Measurements from ENCODE around the gene CACNA1D. TPM values are rescaled to one million over a fixed set of nuclear protein-coding genes. Genes with fewer than 3 reads are reported as not detected.

Gene CACNA1D
- total and polyA plus RNA-seq, 2 donors (not counting 3 experiments of a cell fraction or from before 2014, with no cell fraction given): 0.06 TPM; not detected in 1

GRCh38 chr3:53496984-53497383 lies 2.6 kb downstream of the CACNA1D start:
- H3K4me2 ChIP-seq (ENCODE audit: insufficient read depth, low read length): no peak overlapping the region
- H3K79me2 ChIP-seq (ENCODE audit: control insufficient read depth, insufficient read depth, low read length): no peaks in the 10 kb centered on the region
- H2AFZ ChIP-seq (ENCODE audit: low read depth, low read length): no peak overlapping the region
- DNase-seq (ENCODE audit: low read depth, low spot score) (no peak), FAIRE-seq (no peak)
- intact Hi-C loops (cut with micrococcal nuclease): loop anchor here (5.0 kb wide), 1 partner anchor 200 kb away; no protein-coding TSS in a partner anchor
- H3K27ac ChIP-seq (ENCODE audit: insufficient read depth, low read depth, low read length): no peak overlapping the region
- H4K20me1 ChIP-seq (replicated peaks; ENCODE audit: control insufficient read depth, extremely low read depth, insufficient read depth, low read length): no peaks in the 10 kb centered on the region
- H3K9me1 ChIP-seq (replicated peaks; ENCODE audit: control insufficient read depth, extremely low read depth, insufficient read depth, low read length): no peaks in the 10 kb centered on the region
- no peak overlapping the region for H3K4me3 ChIP-seq (replicated peaks in 1 of 3; ENCODE audit: insufficient read depth in 1 of 3, low read depth in 1 of 3, low read length in 3 of 3)
- dilution Hi-C loops (cut with MboI; ENCODE audit: extremely low pct_ligation_motif_present, low sequenced_read_pairs): no loop called here
- ChIA-PET CTCF (no interaction called here), POLR2A (no interaction called here)
- BruUV-seq (replicated peaks): no TSS peak
- H3K4me1 ChIP-seq (ENCODE audit: control insufficient read depth, extremely low read depth, insufficient read depth, low read length): peaks cover 4% of the 10 kb centered on the region
- H3K36me3 ChIP-seq (ENCODE audit: control insufficient read depth in 2 of 2, extremely low read depth in 1 of 2, insufficient read depth in 2 of 2, low read length in 2 of 2): no peaks in the 10 kb centered on the region
- H3K27me3 ChIP-seq (ENCODE audit: control insufficient read depth in 2 of 2, insufficient read depth in 2 of 2, low read length in 2 of 2): peaks cover 44 to 53% of the 10 kb centered on the region in 2 experiments
- no peaks in the 10 kb centered on the region for H3K9me3 ChIP-seq (replicated peaks; ENCODE audit: control insufficient read depth, insufficient read depth, low read length)
- no peak overlapping the region for H3K9ac ChIP-seq (replicated peaks; ENCODE audit: extremely low read depth, insufficient read depth, low read length)
- TF ChIP-seq POLR2AphosphoS5 (IDR thresholded peaks at IDR 0.05; ENCODE audit: insufficient read depth, low read depth, low read length): no peak
- TF ChIP-seq GATA2 (IDR thresholded peaks at IDR 0.05; ENCODE audit: insufficient read depth, insufficient read length, low read depth, low read length): no peak

GRCh38 chr3:53498806-53499641 lies 4.6 kb downstream of the CACNA1D start:
- dilution Hi-C loops (cut with MboI; ENCODE audit: extremely low pct_ligation_motif_present, low sequenced_read_pairs): no loop called here
- Histone ChIP-seq H3K27me3 (ENCODE audit: control insufficient read depth in 2 of 2, insufficient read depth in 2 of 2, low read length in 2 of 2) (peaks cover 27 to 39% of the 10 kb centered on the region in 2 experiments), H3K27ac (ENCODE audit: insufficient read depth, low read depth, low read length) (no peak overlapping the region), H2AFZ (ENCODE audit: low read depth, low read length) (no peak overlapping the region), H3K4me2 (ENCODE audit: insufficient read depth, low read length) (no peak overlapping the region), H3K9ac (replicated peaks; ENCODE audit: extremely low read depth, insufficient read depth, low read length) (no peak overlapping the region), H4K20me1 (replicated peaks; ENCODE audit: control insufficient read depth, extremely low read depth, insufficient read depth, low read length) (no peaks in the 10 kb centered on the region), H3K79me2 (ENCODE audit: control insufficient read depth, insufficient read depth, low read length) (no peaks in the 10 kb centered on the region), H3K4me1 (ENCODE audit: control insufficient read depth, extremely low read depth, insufficient read depth, low read length) (peaks cover 2% of the 10 kb centered on the region), H3K9me3 (replicated peaks; ENCODE audit: control insufficient read depth, insufficient read depth, low read length) (no peaks in the 10 kb centered on the region), H3K4me3 (replicated peaks in 1 of 3; ENCODE audit: insufficient read depth in 1 of 3, low read depth in 1 of 3, low read length in 3 of 3) (no peak overlapping the region), H3K9me1 (replicated peaks; ENCODE audit: control insufficient read depth, extremely low read depth, insufficient read depth, low read length) (no peaks in the 10 kb centered on the region), H3K36me3 (ENCODE audit: control insufficient read depth in 2 of 2, extremely low read depth in 1 of 2, insufficient read depth in 2 of 2, low read length in 2 of 2) (no peaks in the 10 kb centered on the region)
- TF ChIP-seq GATA2 (IDR thresholded peaks at IDR 0.05; ENCODE audit: insufficient read depth, insufficient read length, low read depth, low read length): no peak
- no peak for TF ChIP-seq POLR2A (IDR thresholded peaks at IDR 0.05; ENCODE audit: low read depth, low read length)
- TF ChIP-seq JUN (IDR thresholded peaks at IDR 0.05; ENCODE audit: borderline replicate concordance, insufficient read depth, insufficient read length, low read depth): no peak
- no peak for TF ChIP-seq FOS (IDR thresholded peaks at IDR 0.05; ENCODE audit: borderline replicate concordance, insufficient read depth, low read length)
- no peak for TF ChIP-seq EZH2 (IDR thresholded peaks at IDR 0.05; ENCODE audit: borderline replicate concordance, low read depth, low read length, severe bottlenecking)
- TF ChIP-seq MYC (IDR thresholded peaks at IDR 0.05; ENCODE audit: low read depth, low read length): no peak
- no peak for TF ChIP-seq CTCF (IDR thresholded peaks at IDR 0.05; ENCODE audit: extremely low read depth in 1 of 2, insufficient read depth in 1 of 2, low read depth in 1 of 2, low read length in 2 of 2)
- TF ChIP-seq POLR2AphosphoS5 (IDR thresholded peaks at IDR 0.05; ENCODE audit: insufficient read depth, low read depth, low read length): no peak
- TF ChIP-seq MAX (IDR thresholded peaks at IDR 0.05; ENCODE audit: insufficient read depth, insufficient read length): no peak
- no TSS peak for BruUV-seq (replicated peaks)
- DNase-seq (ENCODE audit: low read depth, low spot score) (no peak), FAIRE-seq (no peak)
- intact Hi-C loops (cut with micrococcal nuclease): loop anchor here (5.0 kb wide), 1 partner anchor 202 kb away; no protein-coding TSS in a partner anchor
- POLR2A ChIA-PET: no interaction called here
- CTCF ChIA-PET: no interaction called here
